ENCODE results near the gene LLGL1. TPM values are rescaled to one million over a fixed set of nuclear protein-coding genes. Genes with fewer than 3 reads are reported as not detected.

The LLGL1 gene
- polyA plus RNA-seq (ENCODE audit: insufficient read length): 26.2 TPM

- DNase-seq: peak; percentile 98
Observed at GRCh38 chr17:18225121-18225641, at the start of gene LLGL1. LLGL1 (plus strand) TSS chr17:18225635; CDS start chr17:18225683, 48 bp downstream.

GRCh38 chr17:18176176-18176575 is 49.3 kb upstream of the LLGL1 start:
- no peak for DNase-seq

DNA sequence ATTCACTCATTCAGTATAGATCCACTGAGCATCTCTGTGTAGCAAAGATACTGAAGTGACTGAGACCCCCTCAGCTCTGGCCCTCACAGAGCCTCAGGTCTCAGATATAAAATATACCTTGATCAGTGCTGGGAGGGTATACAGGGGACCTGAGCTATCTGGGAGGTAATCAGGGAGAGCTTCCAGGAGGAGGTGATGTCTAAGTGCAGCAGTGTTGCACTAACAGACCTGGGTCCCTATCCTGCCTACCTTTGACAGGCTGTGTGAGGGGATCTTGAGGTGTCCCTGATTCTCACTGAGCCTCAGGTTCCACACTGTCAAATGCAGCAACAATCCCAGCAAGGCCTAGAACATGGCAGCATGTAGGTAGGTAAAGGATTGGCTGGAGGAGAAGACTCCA is 48.3 kb upstream of the LLGL1 start:
- DNase-seq: no peak

- no peak for DNase-seq
Observed at GRCh38 chr17:18177722-18178121, 47.7 kb upstream of the LLGL1 start.

GRCh38 chr17:18179196-18179595 is 46.2 kb upstream of the LLGL1 start:
- no peak for DNase-seq

GRCh38 chr17:18179804-18180203 is 45.6 kb upstream of the LLGL1 start:
- no peak for DNase-seq

- DNase-seq: peak; percentile 43
Observed at GRCh38 chr17:18181358-18181757, 44.1 kb upstream of the LLGL1 start.

- DNase-seq: peak; percentile 52
Observed at GRCh38 chr17:18182110-18182977, 43.1 kb upstream of the LLGL1 start.

- DNase-seq: peak; percentile 89
Observed at GRCh38 chr17:18182978-18183333, 42.5 kb upstream of the LLGL1 start.

- DNase-seq: peak; percentile 99
Observed at GRCh38 chr17:18183334-18184142, 41.9 kb upstream of the LLGL1 start, which contains the start of gene ALKBH5. ALKBH5 (plus strand) TSS chr17:18183828; CDS start chr17:18184244, 416 bp downstream.

DNA sequence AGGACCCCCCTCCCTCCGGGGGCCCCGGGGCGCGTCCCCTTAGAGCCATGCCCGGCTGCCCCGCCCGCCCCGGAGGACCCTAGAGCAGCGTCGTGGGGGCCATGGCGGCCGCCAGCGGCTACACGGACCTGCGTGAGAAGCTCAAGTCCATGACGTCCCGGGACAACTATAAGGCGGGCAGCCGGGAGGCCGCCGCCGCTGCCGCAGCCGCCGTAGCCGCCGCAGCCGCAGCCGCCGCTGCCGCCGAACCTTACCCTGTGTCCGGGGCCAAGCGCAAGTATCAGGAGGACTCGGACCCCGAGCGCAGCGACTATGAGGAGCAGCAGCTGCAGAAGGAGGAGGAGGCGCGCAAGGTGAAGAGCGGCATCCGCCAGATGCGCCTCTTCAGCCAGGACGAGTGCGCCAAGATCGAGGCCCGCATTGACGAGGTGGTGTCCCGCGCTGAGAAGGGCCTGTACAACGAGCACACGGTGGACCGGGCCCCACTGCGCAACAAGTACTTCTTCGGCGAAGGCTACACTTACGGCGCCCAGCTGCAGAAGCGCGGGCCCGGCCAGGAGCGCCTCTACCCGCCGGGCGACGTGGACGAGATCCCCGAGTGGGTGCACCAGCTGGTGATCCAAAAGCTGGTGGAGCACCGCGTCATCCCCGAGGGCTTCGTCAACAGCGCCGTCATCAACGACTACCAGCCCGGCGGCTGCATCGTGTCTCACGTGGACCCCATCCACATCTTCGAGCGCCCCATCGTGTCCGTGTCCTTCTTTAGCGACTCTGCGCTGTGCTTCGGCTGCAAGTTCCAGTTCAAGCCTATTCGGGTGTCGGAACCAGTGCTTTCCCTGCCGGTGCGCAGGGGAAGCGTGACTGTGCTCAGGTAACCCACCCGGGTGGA is 41.0 kb upstream of the LLGL1 start:
- peak; percentile 45 for DNase-seq

GRCh38 chr17:18185391-18185790 is 40.0 kb upstream of the LLGL1 start:
- DNase-seq: no peak

DNA sequence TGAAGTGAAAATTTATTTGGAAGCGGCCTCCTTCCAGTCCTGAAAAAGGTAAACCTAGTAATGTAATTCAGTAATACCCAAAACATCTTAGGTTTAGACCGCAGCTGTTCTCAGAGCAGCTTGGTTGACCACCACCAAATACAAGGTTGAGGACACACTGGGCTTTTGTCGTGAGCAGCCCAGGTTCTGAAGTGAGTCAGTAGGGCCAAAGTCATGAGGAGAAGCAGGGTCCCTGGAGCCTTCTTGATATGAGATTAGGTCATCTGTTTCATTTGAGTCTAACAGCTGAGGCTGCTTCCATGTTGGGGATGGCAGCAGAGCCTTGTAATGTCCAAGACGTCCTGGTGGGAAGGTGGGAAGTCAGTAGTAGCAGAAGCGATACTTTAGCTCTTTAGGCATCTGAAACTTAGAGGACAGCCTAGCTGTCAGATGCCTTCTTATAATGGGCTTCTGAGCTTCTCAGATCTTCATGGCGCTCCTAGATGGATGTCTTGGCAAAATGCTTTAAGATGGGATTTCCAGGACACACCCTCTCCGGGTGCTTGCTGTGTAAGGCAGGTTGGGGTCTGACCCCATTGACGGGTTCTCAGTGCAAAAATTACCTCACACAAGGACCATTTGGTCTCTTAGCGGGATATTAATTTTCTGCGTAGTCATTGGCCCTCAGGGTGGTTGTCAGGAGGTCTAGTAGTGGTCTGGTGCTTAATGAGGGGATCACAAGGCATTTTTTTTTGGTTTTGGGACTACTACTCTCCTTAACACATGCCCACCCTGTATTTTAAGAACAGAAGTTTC is 39.4 kb upstream of the LLGL1 start:
- no peak for DNase-seq

GRCh38 chr17:18186627-18186982 is 38.8 kb upstream of the LLGL1 start:
- peak; percentile 55 for DNase-seq

GRCh38 chr17:18187226-18187625 is 38.2 kb upstream of the LLGL1 start:
- no peak for DNase-seq

GRCh38 chr17:18187821-18188761 is 37.3 kb upstream of the LLGL1 start:
- no peak for DNase-seq

DNA sequence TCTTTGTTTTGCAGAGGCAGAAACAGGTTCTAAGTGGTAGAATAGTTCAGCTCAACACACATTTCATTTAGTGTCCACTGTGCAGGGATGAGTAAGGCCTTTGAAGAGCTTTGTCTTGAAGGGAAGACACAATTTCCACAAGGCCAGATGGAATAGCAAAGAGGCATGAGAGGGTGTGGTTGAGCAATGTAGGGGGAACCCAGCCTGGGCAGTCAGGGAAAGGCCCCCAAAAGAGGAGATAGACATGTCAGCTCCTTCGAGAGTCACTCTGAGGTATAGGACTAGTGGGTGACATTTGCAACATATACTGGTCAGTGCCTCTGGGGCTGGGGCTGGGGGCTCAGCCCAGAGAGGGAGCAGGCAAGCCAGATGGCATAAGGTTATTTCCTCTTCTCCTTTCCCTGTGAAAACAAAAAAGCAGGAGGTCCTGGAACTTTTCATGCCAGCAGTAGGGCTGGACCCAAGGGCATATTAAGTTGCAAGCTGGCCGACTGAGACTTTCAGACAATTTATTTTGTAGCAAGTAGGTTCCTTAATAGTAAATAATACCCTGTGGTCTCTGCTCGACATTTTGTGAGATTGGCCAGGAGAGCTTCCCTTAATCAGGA is 34.7 kb upstream of the LLGL1 start:
- DNase-seq: no peak

GRCh38 chr17:18191236-18191667 is 34.2 kb upstream of the LLGL1 start:
- DNase-seq: no peak

- no peak for DNase-seq
Observed at GRCh38 chr17:18191967-18192366, 33.5 kb upstream of the LLGL1 start.

- no peak for DNase-seq
Observed at GRCh38 chr17:18194394-18194793, 31.0 kb upstream of the LLGL1 start.

Data from hindlimb muscle (tissue), 1 donor.